SH-SY5Y (cell line): ENCODE data around the gene PDE11A.

Experiments used
- GATA2 ChIP-seq: IDR thresholded peaks from 2 replicates; pipeline ENCODE4 v1.6.1; 2011; ENCODE audit warnings: mild to moderate bottlenecking, low read depth, low read length
- GATA3 ChIP-seq: IDR thresholded peaks from 2 replicates; pipeline ENCODE4 v1.6.1; 2011; ENCODE audit warnings: low read depth, mild to moderate bottlenecking, low read length, moderate library complexity

GRCh38 chr2:178093471-178093870 lies 20.9 kb upstream of the PDE11A start:
- TF ChIP-seq GATA3 = no peak
- TF ChIP-seq GATA2 = no peak
